GM23338 (cell line): ENCODE measurements around the gene COA1. TPM values are rescaled to one million over a fixed set of nuclear protein-coding genes. Genes with fewer than 3 reads are reported as not detected.

Experiments used
- CREB1 ChIP-seq: fragments of 250-450 bp; sonication (Bioruptor Pico); IDR thresholded peaks from 2 replicates; pipeline ENCODE4 v1.5.0; 2020; ENCODE audit warnings: low read depth, mild to moderate bottlenecking, moderate library complexity
- EZH2 ChIP-seq: fragments of 200-600 bp; sonication (generic); IDR thresholded peaks from one replicate; pipeline ENCODE4 v1.8.0; 2017; ENCODE audit warnings: antibody characterized with exemption, mild to moderate bottlenecking, low read depth; ENCODE audit not compliant: unreplicated experiment
- EZH2phosphoT487 ChIP-seq: fragments of 200-600 bp; sonication (generic); IDR thresholded peaks from one replicate; pipeline ENCODE4 v1.8.1; 2018; ENCODE audit warnings: antibody characterized with exemption; ENCODE audit not compliant: unreplicated experiment
- JUNB ChIP-seq: IDR thresholded peaks from one replicate; pipeline ENCODE4 v1.6.1; 2016; ENCODE audit warnings: antibody characterized with exemption; ENCODE audit not compliant: unreplicated experiment
- NANOG ChIP-seq: IDR thresholded peaks from 2 replicates; pipeline ENCODE4 v1.6.1; 2016; ENCODE audit warnings: antibody characterized with exemption, borderline replicate concordance
- POLR2AphosphoS5 ChIP-seq: IDR thresholded peaks from 2 replicates; pipeline ENCODE4 v1.6.1; 2016; ENCODE audit warnings: antibody characterized with exemption, low read depth
- STAT1 ChIP-seq: IDR thresholded peaks from one replicate; pipeline ENCODE4 v1.6.1; 2016; ENCODE audit warnings: antibody characterized with exemption; ENCODE audit not compliant: unreplicated experiment
- ZNF114 ChIP-seq: fragments of 250-450 bp; sonication (Bioruptor Pico); IDR thresholded peaks from 2 replicates; pipeline ENCODE4 v1.5.0; 2020; ENCODE audit warnings: mild to moderate bottlenecking, moderate library complexity
- ZNF331 ChIP-seq: fragments of 250-450 bp; sonication (Bioruptor Pico); IDR thresholded peaks from 2 replicates; pipeline ENCODE4 v1.5.0; 2020; ENCODE audit warnings: low read depth, mild to moderate bottlenecking, moderate library complexity
- polyA plus RNA-seq: library from polyadenylated mRNA; unstranded; fragments of >200 nt; fragmentation: Nextera tagmentation; extraction: Ambion mirVana; gene quantifications from 2 replicates; pipeline ENCODE4 v1.2.1, GENCODE V29; 2016
- total RNA-seq: library from RNA; depleted of rRNA; stranded (reverse); fragments of >200 nt; shearing (Covaris generic); gene quantifications from 2 replicates; pipeline ENCODE4 v1.2.3, GENCODE V29; 2014
- TF ChIP-seq, protein P1 (sequence below), 2 experiments: fragments of 200-600 bp in 1 of 2; sonication (generic) in 1 of 2; conservative IDR thresholded peaks; 2 replicates each; pipeline versions ENCODE4 v1.5.1 to v1.6.1; 2016 to 2017; ENCODE audit warnings: antibody characterized with exemption in 2 of 2, low read depth in 2 of 2, mild to moderate bottlenecking in 2 of 2, moderate library complexity in 1 of 2
- TF ChIP-seq, protein P2 (sequence below): IDR thresholded peaks from one replicate; pipeline ENCODE4 v1.6.1; 2018; ENCODE audit warnings: antibody characterized with exemption; ENCODE audit not compliant: unreplicated experiment
- TF ChIP-seq, protein P3 (sequence below): IDR thresholded peaks from 2 replicates; pipeline ENCODE4 v1.6.1; 2016; ENCODE audit warnings: antibody characterized with exemption

The COA1 gene
- total and polyA plus RNA-seq, 2 experiments from 2014 or later = 156 to 158 TPM

DNA sequence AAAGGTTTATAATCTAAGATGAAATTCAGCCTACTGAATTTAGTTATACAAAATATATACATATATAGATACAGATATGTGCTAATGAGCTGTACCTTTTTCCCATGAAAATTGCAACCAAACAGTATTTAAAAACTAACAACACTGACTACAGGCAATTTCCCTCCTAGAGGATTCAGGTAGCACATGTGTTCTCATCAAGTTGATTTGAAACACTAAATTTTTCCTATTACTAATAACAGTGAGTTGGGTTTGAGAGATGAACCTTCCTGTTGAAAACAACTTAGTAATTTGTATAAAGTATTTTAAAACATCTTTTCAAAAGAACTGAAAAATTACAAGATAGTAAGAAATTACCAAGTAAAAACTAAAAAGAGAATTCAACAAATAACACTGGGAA, 51.5 kb downstream of the COA1 start (continued):
- TF ChIP-seq, protein P1, sequence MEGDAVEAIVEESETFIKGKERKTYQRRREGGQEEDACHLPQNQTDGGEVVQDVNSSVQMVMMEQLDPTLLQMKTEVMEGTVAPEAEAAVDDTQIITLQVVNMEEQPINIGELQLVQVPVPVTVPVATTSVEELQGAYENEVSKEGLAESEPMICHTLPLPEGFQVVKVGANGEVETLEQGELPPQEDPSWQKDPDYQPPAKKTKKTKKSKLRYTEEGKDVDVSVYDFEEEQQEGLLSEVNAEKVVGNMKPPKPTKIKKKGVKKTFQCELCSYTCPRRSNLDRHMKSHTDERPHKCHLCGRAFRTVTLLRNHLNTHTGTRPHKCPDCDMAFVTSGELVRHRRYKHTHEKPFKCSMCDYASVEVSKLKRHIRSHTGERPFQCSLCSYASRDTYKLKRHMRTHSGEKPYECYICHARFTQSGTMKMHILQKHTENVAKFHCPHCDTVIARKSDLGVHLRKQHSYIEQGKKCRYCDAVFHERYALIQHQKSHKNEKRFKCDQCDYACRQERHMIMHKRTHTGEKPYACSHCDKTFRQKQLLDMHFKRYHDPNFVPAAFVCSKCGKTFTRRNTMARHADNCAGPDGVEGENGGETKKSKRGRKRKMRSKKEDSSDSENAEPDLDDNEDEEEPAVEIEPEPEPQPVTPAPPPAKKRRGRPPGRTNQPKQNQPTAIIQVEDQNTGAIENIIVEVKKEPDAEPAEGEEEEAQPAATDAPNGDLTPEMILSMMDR (conservative IDR thresholded peaks at IDR 0.05; ENCODE audit: low read depth in 2 of 2) = no peak
- TF ChIP-seq, protein P2, sequence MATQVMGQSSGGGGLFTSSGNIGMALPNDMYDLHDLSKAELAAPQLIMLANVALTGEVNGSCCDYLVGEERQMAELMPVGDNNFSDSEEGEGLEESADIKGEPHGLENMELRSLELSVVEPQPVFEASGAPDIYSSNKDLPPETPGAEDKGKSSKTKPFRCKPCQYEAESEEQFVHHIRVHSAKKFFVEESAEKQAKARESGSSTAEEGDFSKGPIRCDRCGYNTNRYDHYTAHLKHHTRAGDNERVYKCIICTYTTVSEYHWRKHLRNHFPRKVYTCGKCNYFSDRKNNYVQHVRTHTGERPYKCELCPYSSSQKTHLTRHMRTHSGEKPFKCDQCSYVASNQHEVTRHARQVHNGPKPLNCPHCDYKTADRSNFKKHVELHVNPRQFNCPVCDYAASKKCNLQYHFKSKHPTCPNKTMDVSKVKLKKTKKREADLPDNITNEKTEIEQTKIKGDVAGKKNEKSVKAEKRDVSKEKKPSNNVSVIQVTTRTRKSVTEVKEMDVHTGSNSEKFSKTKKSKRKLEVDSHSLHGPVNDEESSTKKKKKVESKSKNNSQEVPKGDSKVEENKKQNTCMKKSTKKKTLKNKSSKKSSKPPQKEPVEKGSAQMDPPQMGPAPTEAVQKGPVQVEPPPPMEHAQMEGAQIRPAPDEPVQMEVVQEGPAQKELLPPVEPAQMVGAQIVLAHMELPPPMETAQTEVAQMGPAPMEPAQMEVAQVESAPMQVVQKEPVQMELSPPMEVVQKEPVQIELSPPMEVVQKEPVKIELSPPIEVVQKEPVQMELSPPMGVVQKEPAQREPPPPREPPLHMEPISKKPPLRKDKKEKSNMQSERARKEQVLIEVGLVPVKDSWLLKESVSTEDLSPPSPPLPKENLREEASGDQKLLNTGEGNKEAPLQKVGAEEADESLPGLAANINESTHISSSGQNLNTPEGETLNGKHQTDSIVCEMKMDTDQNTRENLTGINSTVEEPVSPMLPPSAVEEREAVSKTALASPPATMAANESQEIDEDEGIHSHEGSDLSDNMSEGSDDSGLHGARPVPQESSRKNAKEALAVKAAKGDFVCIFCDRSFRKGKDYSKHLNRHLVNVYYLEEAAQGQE = no peak
- no peak for TF ChIP-seq POLR2AphosphoS5
- TF ChIP-seq NANOG = no peak
- TF ChIP-seq, protein P3, sequence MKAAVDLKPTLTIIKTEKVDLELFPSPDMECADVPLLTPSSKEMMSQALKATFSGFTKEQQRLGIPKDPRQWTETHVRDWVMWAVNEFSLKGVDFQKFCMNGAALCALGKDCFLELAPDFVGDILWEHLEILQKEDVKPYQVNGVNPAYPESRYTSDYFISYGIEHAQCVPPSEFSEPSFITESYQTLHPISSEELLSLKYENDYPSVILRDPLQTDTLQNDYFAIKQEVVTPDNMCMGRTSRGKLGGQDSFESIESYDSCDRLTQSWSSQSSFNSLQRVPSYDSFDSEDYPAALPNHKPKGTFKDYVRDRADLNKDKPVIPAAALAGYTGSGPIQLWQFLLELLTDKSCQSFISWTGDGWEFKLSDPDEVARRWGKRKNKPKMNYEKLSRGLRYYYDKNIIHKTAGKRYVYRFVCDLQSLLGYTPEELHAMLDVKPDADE = no peak
- TF ChIP-seq STAT1 = no peak
- no peak for TF ChIP-seq EZH2
- no peak for TF ChIP-seq ZNF114 (CRISPR knock-in tag)
- no peak for TF ChIP-seq CREB1 (CRISPR knock-in tag)
- no peak for TF ChIP-seq ZNF331
- TF ChIP-seq JUNB = no peak
- no peak for TF ChIP-seq EZH2phosphoT487
